PC-9 (cell line): ENCODE data around the gene PLAU. TPM values are rescaled to one million over a fixed set of nuclear protein-coding genes. Genes with fewer than 3 reads are reported as not detected.

ENCODE experiments used
- Bru-seq: library from RNA; stranded (reverse); fragments of 400-500 nt; gene quantifications from one replicate; lab custom pipeline; 2021; lab: Mats Ljungman, UMichigan
- BruChase-seq, 2 experiments: library from RNA; stranded (reverse); fragments of 400-500 nt; gene quantifications; one replicate each; lab custom pipeline; 2021; lab: Mats Ljungman, UMichigan
- BruUV-seq: library from RNA; stranded (reverse); fragments of 400-500 nt; replicated peaks from 2 replicates; lab custom pipeline; 2021; lab: Mats Ljungman, UMichigan
- CTCF ChIA-PET: fragments of 300-600 bp; sonication (Branson Sonifier 250); formaldehyde crosslinking; loops from one replicate; lab custom pipeline; 2022; ENCODE audit warnings: antibody characterized with exemption; lab: Charles Lee
- POLR2A ChIA-PET: fragments of 300-600 bp; sonication (Branson Sonifier 250); formaldehyde crosslinking; loops from one replicate; lab custom pipeline; 2022; ENCODE audit warnings: antibody characterized with exemption; ENCODE audit not compliant: unreplicated experiment; lab: Charles Lee
- DNase-seq, 2 experiments: peaks; one replicate each; pipeline versions ENCODE4 v3.0.0 to v3.0.0-alpha.2; 2015 to 2022; ENCODE audit warnings: mixed read lengths in 1 of 2
- H2AFZ ChIP-seq: fragments of 200-600 bp; sonication (generic); 2 replicates; pipeline ENCODE4 v1.8.1; 2017; ENCODE audit warnings: antibody characterized with exemption
- H3F3A ChIP-seq: fragments of 200-600 bp; sonication (generic); 2 replicates; pipeline ENCODE4 v1.8.1; 2017; ENCODE audit warnings: antibody characterized with exemption, mild to moderate bottlenecking, low read depth; ENCODE audit not compliant: insufficient read depth
- H3K27ac ChIP-seq: fragments of 200-600 bp; sonication (generic); 2 replicates; pipeline ENCODE4 v1.6.1; 2016; ENCODE audit warnings: mixed run types
- H3K27me3 ChIP-seq: fragments of 200-600 bp; sonication (generic); 2 replicates; pipeline ENCODE4 v1.6.1; 2016; ENCODE audit warnings: low read depth, mixed run types; ENCODE audit not compliant: insufficient read depth
- H3K36me3 ChIP-seq: fragments of 200-600 bp; sonication (generic); 2 replicates; pipeline ENCODE4 v1.6.1; 2016; ENCODE audit warnings: low read depth, mixed run types
- H3K4me1 ChIP-seq: fragments of 200-600 bp; sonication (generic); replicated peaks from 2 replicates; pipeline ENCODE4 v1.6.1; 2016; ENCODE audit warnings: mixed run types; ENCODE audit not compliant: insufficient read depth
- H3K4me2 ChIP-seq: fragments of 200-600 bp; sonication (generic); 2 replicates; pipeline ENCODE4 v1.6.1; 2017; ENCODE audit warnings: mixed run types
- H3K4me3 ChIP-seq: fragments of 200-600 bp; sonication (generic); 2 replicates; pipeline ENCODE4 v1.6.1; 2016; ENCODE audit warnings: mixed run types
- H3K79me2 ChIP-seq: fragments of 200-600 bp; sonication (generic); 2 replicates; pipeline ENCODE4 v1.6.1; 2017; ENCODE audit warnings: low read depth, mixed run types
- H3K9me2 ChIP-seq: fragments of 200-600 bp; sonication (generic); 2 replicates; pipeline ENCODE4 v1.8.1; 2017; ENCODE audit warnings: mild to moderate bottlenecking; ENCODE audit not compliant: insufficient read depth
- H3K9me3 ChIP-seq: fragments of 200-600 bp; sonication (generic); 2 replicates; pipeline ENCODE4 v1.8.1; 2016; ENCODE audit warnings: low read depth; ENCODE audit not compliant: insufficient read depth
- H4K20me1 ChIP-seq: fragments of 200-600 bp; sonication (generic); 2 replicates; pipeline ENCODE4 v1.8.1; 2017; ENCODE audit not compliant: insufficient read depth
- EZH2 ChIP-seq: fragments of 200-600 bp; sonication (generic); IDR thresholded peaks from 2 replicates; pipeline ENCODE4 v1.8.0; 2017; ENCODE audit warnings: antibody characterized with exemption, low read depth
- intact Hi-C: fragments of 100-400 bp; cut with micrococcal nuclease; formaldehyde crosslinking; loops from one replicate; pipeline ENCODE4 v1.10.0; 2022; ENCODE audit not compliant: unreplicated experiment
- long read RNA-seq: library from polyadenylated mRNA; stranded (forward); transcript quantifications from one replicate; pipeline ENCODE4 v2.0.0, GENCODE V29; 2022
- total RNA-seq: library from RNA; stranded (reverse); gene quantifications from 2 replicates; pipeline ENCODE4 v1.2.3, GENCODE V29; 2021
- TF ChIP-seq, protein P1 (sequence below): fragments of 200-600 bp; sonication (generic); conservative IDR thresholded peaks from 2 replicates; pipeline ENCODE4 v1.6.1; 2017; ENCODE audit warnings: mixed run types, antibody characterized with exemption, mild to moderate bottlenecking, moderate library complexity

Gene PLAU
- total RNA-seq (90.3 and 94.9 TPM in 2 replicates), Bru-seq, nascent RNA (percentile 97 among the genes with signal in this experiment), BruChase-seq, experiment 1, labeled RNA remaining after a 2-hour chase (percentile 98 among the genes with signal in this experiment), BruChase-seq, experiment 2, labeled RNA remaining after a 6-hour chase (percentile 99 among the genes with signal in this experiment)
- long read RNA-seq, transcript PLAU-201 (11 exons, 2,321 nt), result major isoform, 169 of 217 reads
- long read RNA-seq, partial matches to known transcripts, result 24 of 217 reads
- long read RNA-seq, other reads (novel, unspliced or antisense), result 24 of 217 reads

GRCh38 chr10:73910764-73911552 is at the start of gene PLAU:
PLAU (plus strand) TSS chr10:73911132; CDS start chr10:73911556, 424 bp downstream.
- H3K9me2 ChIP-seq, result no peaks in the 10 kb centered on the region
- CTCF ChIA-PET, result interaction anchor here (0.6 to 1.4 kb wide), 4 partner anchors 11 to 34 kb away, joined by 3 to 5 read pairs (median 4); no protein-coding TSS in a partner anchor
- H3K27ac ChIP-seq, result peak within 1 kb of the TSS; percentile 97
- H3K27me3 ChIP-seq, result no peaks in the 10 kb centered on the region
- TF ChIP-seq, protein P1, sequence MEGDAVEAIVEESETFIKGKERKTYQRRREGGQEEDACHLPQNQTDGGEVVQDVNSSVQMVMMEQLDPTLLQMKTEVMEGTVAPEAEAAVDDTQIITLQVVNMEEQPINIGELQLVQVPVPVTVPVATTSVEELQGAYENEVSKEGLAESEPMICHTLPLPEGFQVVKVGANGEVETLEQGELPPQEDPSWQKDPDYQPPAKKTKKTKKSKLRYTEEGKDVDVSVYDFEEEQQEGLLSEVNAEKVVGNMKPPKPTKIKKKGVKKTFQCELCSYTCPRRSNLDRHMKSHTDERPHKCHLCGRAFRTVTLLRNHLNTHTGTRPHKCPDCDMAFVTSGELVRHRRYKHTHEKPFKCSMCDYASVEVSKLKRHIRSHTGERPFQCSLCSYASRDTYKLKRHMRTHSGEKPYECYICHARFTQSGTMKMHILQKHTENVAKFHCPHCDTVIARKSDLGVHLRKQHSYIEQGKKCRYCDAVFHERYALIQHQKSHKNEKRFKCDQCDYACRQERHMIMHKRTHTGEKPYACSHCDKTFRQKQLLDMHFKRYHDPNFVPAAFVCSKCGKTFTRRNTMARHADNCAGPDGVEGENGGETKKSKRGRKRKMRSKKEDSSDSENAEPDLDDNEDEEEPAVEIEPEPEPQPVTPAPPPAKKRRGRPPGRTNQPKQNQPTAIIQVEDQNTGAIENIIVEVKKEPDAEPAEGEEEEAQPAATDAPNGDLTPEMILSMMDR, result no peak
- no peak for TF ChIP-seq EZH2
- H3K36me3 ChIP-seq, result peaks cover 41% of the 10 kb centered on the region
- peaks cover 68% of the 10 kb centered on the region for H3F3A ChIP-seq
- POLR2A ChIA-PET, result interaction anchor here (0.6 to 0.7 kb wide), 3 partner anchors 13 to 37 kb away, joined by 3 to 9 read pairs (median 3); partner anchors contain the start of gene CAMK2G
- peaks cover 50% of the 10 kb centered on the region for H3K79me2 ChIP-seq
- intact Hi-C loops, result loop anchor here (1.0 kb wide), 1 partner anchor 55 kb away; no protein-coding TSS in a partner anchor
- DNase-seq, result peak in 1 of 2 experiments; percentile 62
- peak within 1 kb of the TSS; percentile 88 for H3K4me2 ChIP-seq
- H3K4me1 ChIP-seq, result peaks cover 75% of the 10 kb centered on the region
- H3K4me3 ChIP-seq, result peak within 1 kb of the TSS; percentile 85
- no peaks in the 10 kb centered on the region for H3K9me3 ChIP-seq
- H2AFZ ChIP-seq, result no peak within 1 kb of the TSS
- no TSS peak for BruUV-seq
- no peaks in the 10 kb centered on the region for H4K20me1 ChIP-seq

DNA sequence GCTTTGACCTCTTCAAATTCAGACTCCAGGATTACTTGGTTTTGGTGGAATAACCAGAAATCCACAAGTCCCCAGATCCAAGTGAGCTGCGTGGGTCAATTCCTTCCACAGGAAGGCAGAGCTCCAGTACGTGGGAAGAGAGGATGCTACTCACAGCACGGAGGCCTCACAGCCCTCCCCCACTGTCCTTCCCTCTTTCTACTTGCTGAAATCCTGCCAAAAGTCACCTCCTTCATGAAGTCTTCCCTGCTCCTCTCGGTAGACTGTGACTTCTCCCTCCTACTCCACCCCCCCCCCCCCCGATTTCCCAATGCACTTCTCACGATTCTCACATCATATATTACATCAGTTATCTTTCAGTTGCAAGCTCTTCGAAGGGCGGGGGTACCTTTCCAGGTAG is 48.9 kb upstream of the PLAU start:
- no peaks in the 10 kb centered on the region for H3K9me3 ChIP-seq
- TF ChIP-seq, protein P1, result no peak
- no peak for TF ChIP-seq EZH2
- peaks cover 47% of the 10 kb centered on the region; the same call in 1 of the 2 replicates for H3F3A ChIP-seq
- no TSS peak for BruUV-seq
- no peaks in the 10 kb centered on the region for H3K27me3 ChIP-seq
- intact Hi-C loops, result no loop called here
- H3K4me3 ChIP-seq, result no peak overlapping the region
- H4K20me1 ChIP-seq, result peaks cover 100% of the 10 kb centered on the region
- H3K79me2 ChIP-seq, result peaks cover 100% of the 10 kb centered on the region
- no peak for DNase-seq
- ChIA-PET POLR2A (interaction anchor here (0.6 to 0.7 kb wide), 3 partner anchors 10 to 42 kb away, joined by 3 to 6 read pairs (median 3); no protein-coding TSS in a partner anchor), CTCF (interaction anchor here (0.5 to 1.0 kb wide), 2 partner anchors 14 to 125 kb away, joined by 5 to 9 read pairs; no protein-coding TSS in a partner anchor)
- no peak overlapping the region for H3K27ac ChIP-seq
- H3K9me2 ChIP-seq, result no peaks in the 10 kb centered on the region
- no peak overlapping the region for H3K4me2 ChIP-seq
- H3K36me3 ChIP-seq, result peaks cover 74% of the 10 kb centered on the region
- no peaks in the 10 kb centered on the region; the same call in 1 of the 2 replicates for H3K4me1 ChIP-seq
- no peak overlapping the region for H2AFZ ChIP-seq
